HG03558 (cell line): ENCODE data around the gene GM2A.
A peak's percentile ranks its signal among the peaks of the same experiment; 100 is the strongest.
"Not testable (repeated sequence)": the region's sequence is repeated elsewhere in the genome, so short reads cannot be mapped to it uniquely, and the experiment has no call there.

Experiments
- ATAC-seq: cut with Tn5 transposase; IDR thresholded peaks from one replicate; pipeline ENCODE4 v1.9.1; 2021; ENCODE audit warnings: moderate number of reproducible peaks; ENCODE audit not compliant: unreplicated experiment; ENCODE audit errors: extremely low read depth

Gene GM2A

GRCh38 chr5:151225475-151225874, 27.5 kb upstream of the GM2A start:
- no peak for ATAC-seq

DNA sequence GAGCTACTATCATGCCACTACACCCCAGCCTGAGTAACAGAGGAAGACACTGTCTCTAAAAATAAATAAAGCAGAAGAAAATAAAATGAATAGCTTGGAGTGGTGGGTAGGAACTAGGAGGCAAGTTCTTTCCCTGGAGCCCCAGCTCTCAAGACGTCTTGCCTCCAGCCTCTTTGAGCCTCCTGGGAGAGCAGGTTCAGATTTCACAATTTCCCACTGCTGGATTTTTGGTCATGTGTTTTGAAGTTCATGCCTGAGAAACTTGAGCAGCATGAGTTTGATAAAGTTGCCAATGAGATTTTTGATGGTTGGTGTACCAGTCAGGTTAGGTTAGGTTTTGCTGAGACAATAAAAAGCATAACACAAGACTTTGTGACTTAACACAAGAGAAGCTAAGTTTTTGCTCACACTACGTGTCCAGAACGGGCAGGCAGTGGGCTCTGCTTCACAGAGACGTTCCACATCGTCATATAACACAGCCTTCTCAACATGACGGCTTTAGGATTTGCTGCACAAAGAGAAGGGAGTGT, 25.0 kb upstream of the GM2A start:
- ATAC-seq, result no peak

GRCh38 chr5:151228986-151229385, 24.0 kb upstream of the GM2A start:
- ATAC-seq, result no peak

- ATAC-seq, result no peak
Observed at GRCh38 chr5:151230048-151230680, 22.8 kb upstream of the GM2A start.

DNA sequence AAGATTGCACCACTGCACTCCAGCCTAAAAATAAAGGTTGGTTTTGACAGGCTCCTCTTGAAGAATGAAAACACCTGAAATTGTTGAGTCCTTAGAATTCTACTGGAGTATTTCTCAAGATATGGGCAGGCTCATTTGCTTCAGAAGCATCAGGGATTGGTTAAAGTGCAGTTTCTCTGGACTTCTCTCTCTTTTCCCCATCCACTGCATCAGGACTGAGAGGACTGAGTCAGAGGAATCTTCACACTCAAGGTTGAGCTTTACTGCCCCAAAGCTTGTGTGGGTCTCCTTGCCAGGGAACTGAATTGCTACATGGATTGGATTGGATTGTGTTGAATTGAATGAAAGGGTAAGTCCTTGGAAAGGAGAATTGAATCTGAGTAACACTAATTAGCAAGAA, 21.6 kb upstream of the GM2A start:
- ATAC-seq, result no peak

DNA sequence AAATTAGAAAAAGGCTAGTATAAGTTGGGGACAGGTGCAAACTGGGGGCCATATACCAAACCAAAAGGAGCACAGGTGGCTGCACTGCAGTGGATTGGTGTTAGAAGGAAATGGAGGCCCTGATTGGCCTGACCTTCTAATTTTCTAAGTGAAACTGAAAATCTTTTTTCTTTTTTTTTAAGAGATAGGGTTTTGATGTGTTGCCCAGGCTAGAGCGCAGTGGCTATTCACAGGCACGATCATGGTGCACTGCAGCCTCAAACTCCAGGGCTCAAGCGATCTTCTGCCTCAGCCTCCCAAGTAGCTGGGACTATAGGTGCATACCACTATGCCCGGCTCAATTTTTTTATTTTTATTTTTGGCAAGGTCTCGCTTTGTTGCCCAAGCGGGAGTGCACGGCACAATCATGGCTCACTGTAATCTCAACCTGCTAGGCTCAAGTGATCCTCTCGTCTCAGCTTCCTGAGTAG, 19.3 kb upstream of the GM2A start:
- ATAC-seq, result peak; percentile 44

- ATAC-seq, result peak; percentile 48
Observed at GRCh38 chr5:151234476-151235238, 18.3 kb upstream of the GM2A start.

GRCh38 chr5:151235239-151235571, 17.8 kb upstream of the GM2A start:
- ATAC-seq, result not testable (repeated sequence)

GRCh38 chr5:151236888-151237287, 16.1 kb upstream of the GM2A start:
- ATAC-seq, result no peak

GRCh38 chr5:151237685-151238084, 15.3 kb upstream of the GM2A start:
- ATAC-seq, result no peak

DNA sequence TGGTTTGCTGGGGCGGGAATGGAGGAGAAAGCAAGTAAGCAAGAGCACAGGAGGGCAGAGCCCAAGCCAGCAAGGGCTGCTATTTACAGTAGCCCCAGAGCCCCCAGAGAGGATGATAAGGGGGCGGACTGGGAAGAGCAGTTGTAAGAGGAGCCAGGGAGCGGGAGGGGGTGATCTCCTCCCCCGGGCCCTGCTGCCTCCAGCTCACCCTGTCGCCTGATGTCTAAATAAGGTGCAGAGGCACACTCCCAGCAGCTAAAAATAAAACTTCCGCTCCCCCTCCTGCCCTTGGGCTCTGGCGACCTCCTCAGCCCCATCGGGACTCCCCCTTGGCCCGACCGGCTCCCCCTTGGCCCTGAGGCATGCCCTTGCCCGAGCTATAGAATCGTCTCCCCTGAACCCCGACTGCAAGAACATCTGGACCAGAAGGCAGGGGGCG, 14.7 kb upstream of the GM2A start:
- ATAC-seq, result no peak

- no peak for ATAC-seq
Observed at GRCh38 chr5:151239237-151239861, 13.6 kb upstream of the GM2A start.

DNA sequence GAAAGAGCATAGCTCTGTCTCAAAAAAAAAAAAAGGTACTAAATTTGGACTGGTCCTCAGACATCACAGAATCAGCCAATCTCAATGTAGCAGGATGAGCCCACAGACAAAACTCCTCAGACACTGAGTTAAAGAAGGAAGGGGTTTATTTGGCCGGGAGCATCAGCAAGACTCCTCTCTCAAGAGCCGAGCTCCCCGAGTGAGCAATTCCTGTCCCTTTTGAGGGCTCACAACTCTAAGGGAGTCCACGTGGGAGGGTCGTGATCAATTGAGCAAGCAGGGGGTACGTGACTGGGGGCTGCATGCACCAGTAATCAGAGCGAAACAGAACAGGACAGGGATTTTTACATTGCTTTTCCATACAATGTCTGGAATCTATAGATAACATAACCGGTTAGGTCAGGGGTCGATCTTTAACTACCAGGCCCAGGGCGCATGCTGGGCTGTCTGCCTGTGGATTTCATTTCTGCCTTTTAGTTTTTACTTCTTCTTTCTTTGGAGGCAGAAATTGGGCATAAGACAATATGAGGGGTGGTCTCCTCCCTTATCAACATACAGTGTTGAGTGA, 12.6 kb upstream of the GM2A start:
- ATAC-seq, result not testable (repeated sequence)

DNA sequence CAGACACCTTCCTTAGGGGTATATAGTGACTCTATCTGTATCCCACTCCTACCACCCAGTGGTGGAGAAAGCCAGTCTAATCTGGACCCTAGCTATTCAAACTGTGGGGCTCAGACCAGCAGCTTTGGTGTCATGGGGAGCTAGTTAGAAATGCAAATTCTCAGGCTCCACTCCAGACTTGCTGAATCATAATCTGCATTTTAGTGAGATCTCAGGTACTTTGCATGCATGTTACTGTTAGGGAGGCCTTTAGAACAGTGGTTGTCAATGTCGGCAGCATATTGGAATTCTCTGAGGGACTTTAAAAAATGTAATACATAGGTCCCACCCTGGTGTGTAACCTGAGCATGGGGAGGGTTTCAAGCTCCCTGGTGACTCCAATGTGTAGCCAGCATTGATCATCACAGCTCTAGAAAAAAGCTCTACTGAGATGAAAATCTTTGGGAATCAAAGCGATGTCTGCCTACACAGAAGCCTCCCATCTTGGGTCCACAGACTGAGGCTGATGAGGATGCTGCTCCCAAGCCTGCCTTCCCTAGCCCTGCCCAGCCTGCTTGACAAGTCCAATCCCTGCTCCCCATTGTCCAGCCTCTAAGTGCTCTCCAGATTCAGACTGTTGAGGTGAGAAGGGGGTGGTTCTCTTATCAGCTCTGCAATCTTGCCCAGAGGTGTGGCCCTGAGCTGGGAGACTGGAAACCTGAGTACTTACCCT, 11.9 kb upstream of the GM2A start:
- ATAC-seq, result no peak

DNA sequence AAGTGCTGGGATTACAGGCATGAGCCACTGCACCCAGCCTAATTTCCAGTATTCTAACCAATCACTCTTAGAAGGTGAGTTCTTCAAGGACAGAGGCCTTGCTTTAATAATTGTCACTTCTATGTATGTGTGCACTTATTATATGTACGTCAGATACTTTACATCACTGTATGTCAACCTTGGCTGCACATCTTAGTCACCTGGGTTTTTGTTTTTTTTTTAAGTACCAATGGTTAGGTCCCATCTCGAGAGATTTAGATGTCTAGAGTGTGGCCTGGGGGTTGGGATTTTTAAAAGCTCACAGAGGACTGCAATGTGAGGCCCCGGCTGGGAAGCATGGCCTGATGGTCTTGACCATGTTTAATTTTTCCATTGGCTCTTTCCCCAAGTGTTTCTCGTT, 9.9 kb upstream of the GM2A start:
- ATAC-seq, result no peak

GRCh38 chr5:151243564-151243963, 9.4 kb upstream of the GM2A start:
- ATAC-seq, result no peak

- ATAC-seq, result no peak
Observed at GRCh38 chr5:151244206-151244605, 8.8 kb upstream of the GM2A start.

DNA sequence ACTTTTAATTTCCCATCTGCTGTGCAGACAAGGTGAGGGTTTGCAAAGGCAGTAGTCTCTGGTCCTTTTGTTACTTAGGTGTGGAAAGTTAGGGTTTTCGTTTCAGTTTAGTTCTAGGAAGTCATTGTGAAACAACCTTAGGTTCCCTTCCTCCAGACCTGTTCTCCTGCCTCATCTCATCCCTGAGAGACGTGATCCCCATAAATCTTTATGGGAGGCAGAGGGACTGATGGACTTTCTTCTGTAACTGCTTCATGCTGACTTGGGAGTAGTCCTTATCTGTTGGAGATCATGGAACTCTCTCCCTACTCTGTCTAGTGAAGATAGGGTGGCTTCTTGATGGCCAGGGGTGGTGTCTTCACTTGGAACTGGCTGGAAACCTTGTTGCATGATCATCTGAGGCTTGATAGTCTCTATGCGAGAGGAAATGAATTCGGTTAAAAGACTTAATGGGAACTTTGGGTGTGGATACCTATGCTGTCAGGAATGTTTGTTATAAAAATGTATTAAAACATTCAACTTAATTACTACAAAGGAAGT, 7.2 kb upstream of the GM2A start:
- ATAC-seq, result no peak

DNA sequence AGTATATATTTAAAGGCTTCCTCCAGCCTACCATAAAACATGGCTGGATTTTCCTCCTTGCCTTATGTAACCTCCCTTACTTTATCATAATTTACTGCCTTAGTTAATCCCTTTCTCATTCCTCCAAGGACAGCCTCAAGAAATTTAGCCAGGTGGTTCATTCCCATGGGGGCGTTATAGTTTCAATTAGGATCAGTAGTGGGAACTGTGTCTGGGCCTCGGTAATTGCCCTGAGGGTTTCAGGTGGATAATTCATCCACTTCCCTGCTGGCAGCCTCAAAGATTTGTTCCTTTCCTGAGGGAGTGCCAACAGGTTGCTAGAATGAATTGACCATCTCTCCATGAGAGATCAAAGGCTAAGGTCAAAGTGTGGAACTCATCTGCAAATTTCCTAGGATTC, 4.3 kb upstream of the GM2A start:
- ATAC-seq, result no peak

DNA sequence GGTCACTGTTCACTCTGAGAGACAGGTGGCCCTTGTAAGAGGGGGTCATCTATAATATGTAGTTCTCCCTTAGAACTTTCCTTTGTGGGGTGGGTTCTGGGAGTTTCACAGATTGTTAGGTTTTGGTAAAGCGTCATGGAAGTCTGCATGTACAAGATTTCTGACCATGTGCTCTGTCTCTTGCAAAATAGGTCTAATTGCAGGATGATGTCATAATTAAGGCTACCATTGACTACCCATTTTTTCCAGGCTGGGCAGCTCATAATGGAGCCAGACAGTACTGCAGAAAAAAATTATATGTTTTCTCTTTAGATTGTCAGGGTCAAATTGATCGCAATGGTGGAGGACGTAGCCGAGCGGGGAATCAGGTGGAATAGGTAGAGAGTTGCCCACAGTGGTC, 3.7 kb upstream of the GM2A start:
- no peak for ATAC-seq
